HepG2 (cell line): ENCODE data around the gene PLXNA1. TPM values are rescaled to one million over a fixed set of nuclear protein-coding genes. Genes with fewer than 3 reads are reported as not detected.

ENCODE experiments used
- AGO2 ChIP-seq: fragments of 200-400 bp; formaldehyde crosslinking; optimal IDR thresholded peaks from 2 replicates; pipeline ENCODE3; 2017; ENCODE audit warnings: mild to moderate bottlenecking, low read depth, low read length, moderate library complexity
- ARNTL ChIP-seq: sonication (generic); formaldehyde crosslinking; IDR thresholded peaks from 2 replicates; pipeline ENCODE4 v1.4.0; 2020; ENCODE audit warnings: mild to moderate bottlenecking, missing genetic modification reagents
- ATF5 ChIP-seq: sonication (generic); formaldehyde crosslinking; IDR thresholded peaks from 2 replicates; pipeline ENCODE4 v1.4.0; 2020; ENCODE audit warnings: mild to moderate bottlenecking, low read depth, missing genetic modification reagents
- EZH2 ChIP-seq: conservative IDR thresholded peaks from 2 replicates; pipeline ENCODE4 v1.6.1; 2012; ENCODE audit warnings: mild to moderate bottlenecking, low read depth, low read length, moderate library complexity
- MXD3 ChIP-seq: IDR thresholded peaks from 2 replicates; pipeline ENCODE4 v1.6.1; 2016; ENCODE audit warnings: mild to moderate bottlenecking, missing biosample characterization, missing genetic modification reagents
- RBAK ChIP-seq: sonication (generic); formaldehyde crosslinking; IDR thresholded peaks from 2 replicates; pipeline ENCODE4 v1.5.1; 2020; ENCODE audit warnings: mild to moderate bottlenecking, missing genetic modification reagents
- RERE ChIP-seq: IDR thresholded peaks from 2 replicates; pipeline ENCODE4 v1.6.1; 2016; ENCODE audit warnings: low read depth, missing genetic modification reagents, missing compliant biosample characterization
- SKIL ChIP-seq: sonication (generic); formaldehyde crosslinking; IDR thresholded peaks from 2 replicates; pipeline ENCODE4 v1.8.0; 2022; ENCODE audit warnings: missing genetic modification reagents, mild to moderate bottlenecking, moderate library complexity, borderline replicate concordance
- SOX6 ChIP-seq, 2 experiments: fragments of 450-650 bp in 1 of 2; sonication (generic) in 1 of 2; formaldehyde crosslinking in 1 of 2; IDR thresholded peaks; 2 replicates each; pipeline versions ENCODE4 v1.4.0 to v1.6.1; 2017 to 2020; ENCODE audit warnings: antibody characterized with exemption in 1 of 2, mild to moderate bottlenecking in 1 of 2, missing genetic modification reagents in 1 of 2
- YEATS4 ChIP-seq: sonication (generic); formaldehyde crosslinking; IDR thresholded peaks from 2 replicates; pipeline ENCODE4 v1.4.0; 2020; ENCODE audit warnings: missing genetic modification reagents, borderline replicate concordance
- ZEB1 ChIP-seq: IDR thresholded peaks from 2 replicates; pipeline ENCODE4 v1.6.1; 2012; ENCODE audit warnings: mild to moderate bottlenecking, low read depth, inconsistent platforms; ENCODE audit not compliant: insufficient replicate concordance
- ZFP36L2 ChIP-seq: sonication (generic); formaldehyde crosslinking; IDR thresholded peaks from 2 replicates; pipeline ENCODE4 v1.4.0; 2020; ENCODE audit warnings: missing genetic modification reagents
- ZNF224 ChIP-seq: sonication (generic); formaldehyde crosslinking; IDR thresholded peaks from 2 replicates; pipeline ENCODE4 v1.5.0; 2020; ENCODE audit warnings: mild to moderate bottlenecking, missing genetic modification reagents
- ZNF253 ChIP-seq: sonication (generic); formaldehyde crosslinking; IDR thresholded peaks from 2 replicates; pipeline ENCODE4 v1.8.0; 2022; ENCODE audit warnings: mild to moderate bottlenecking, missing genetic modification reagents, borderline replicate concordance
- ZNF331 ChIP-seq: sonication (generic); formaldehyde crosslinking; IDR thresholded peaks from 2 replicates; pipeline ENCODE4 v1.4.0; 2020; ENCODE audit warnings: missing genetic modification reagents
- ZNF44 ChIP-seq: sonication (generic); formaldehyde crosslinking; IDR thresholded peaks from 2 replicates; pipeline ENCODE4 v1.5.1; 2020; ENCODE audit warnings: mild to moderate bottlenecking, missing genetic modification reagents
- ZNF484 ChIP-seq: sonication (generic); formaldehyde crosslinking; IDR thresholded peaks from 2 replicates; pipeline ENCODE4 v1.5.1; 2020; ENCODE audit warnings: mild to moderate bottlenecking, low read depth, missing genetic modification reagents, borderline replicate concordance
- ZNF564 ChIP-seq: sonication (generic); formaldehyde crosslinking; IDR thresholded peaks from 2 replicates; pipeline ENCODE4 v1.8.1; 2023; ENCODE audit warnings: mild to moderate bottlenecking, missing genetic modification reagents
- ZNF607 ChIP-seq: sonication (generic); formaldehyde crosslinking; IDR thresholded peaks from 2 replicates; pipeline ENCODE4 v1.5.1; 2020; ENCODE audit warnings: missing genetic modification reagents, mild to moderate bottlenecking, borderline replicate concordance
- ZNF773 ChIP-seq: sonication (generic); formaldehyde crosslinking; IDR thresholded peaks from 2 replicates; pipeline ENCODE4 v1.4.0; 2020; ENCODE audit warnings: missing genetic modification reagents, borderline replicate concordance
- ZNF776 ChIP-seq: sonication (generic); formaldehyde crosslinking; IDR thresholded peaks from 2 replicates; pipeline ENCODE4 v1.4.0; 2020; ENCODE audit warnings: mild to moderate bottlenecking, missing genetic modification reagents
- polyA plus RNA-seq, 8 experiments: library from polyadenylated mRNA; depleted of rRNA in 3 of 8; stranded (reverse) in 7 of 8; unstranded in 1 of 8; fragments of >200 nt; fragmentation: Illumina TruSeq in 4 of 8; extraction: Trizol in 4 of 8; gene quantifications; 2 replicates each; pipeline versions ENCODE4 v1.2.1 to v1.2.3, GENCODE V29; 2011 to 2016; ENCODE audit warnings: low read depth in 4 of 8, missing spikeins in 1 of 8, mixed read lengths in 1 of 8; ENCODE audit not compliant: insufficient read depth in 1 of 8
- total RNA-seq, 5 experiments: library from RNA; depleted of rRNA; stranded (reverse); fragments of >200 nt; fragmentation: Illumina TruSeq; extraction: Trizol; gene quantifications; 2 replicates each; pipeline ENCODE4 v1.2.3, GENCODE V29; 2016; ENCODE audit warnings: low read depth in 1 of 5

Gene PLXNA1
- total and polyA plus RNA-seq, 2 of the 13 experiments (the other 11 are each of a cell fraction or from before 2014, with no cell fraction given), result 16.6 to 18.2 TPM

- TF ChIP-seq ZNF564 (CRISPR knock-in tag) (peak; percentile 62; the same call in 1 of the 2 replicates), SKIL (CRISPR knock-in tag) (no peak), ZNF331 (CRISPR knock-in tag) (no peak; the same call in 1 of the 2 replicates), MXD3 (no peak), ZNF773 (CRISPR knock-in tag) (no peak), YEATS4 (CRISPR knock-in tag) (no peak), ATF5 (CRISPR knock-in tag) (no peak), ZNF607 (CRISPR knock-in tag) (peak; percentile 85), ZNF224 (CRISPR knock-in tag) (no peak), RBAK (CRISPR knock-in tag) (no peak), ZNF484 (CRISPR knock-in tag) (0 out of 2 replicates have a peak, but pooled peaks have one; percentile 60), ZNF44 (CRISPR knock-in tag) (no peak), ZNF776 (peak; percentile 71; the same call in 1 of the 2 replicates), ZFP36L2 (CRISPR knock-in tag) (no peak), EZH2 (no peak), AGO2 (peak; percentile 35), RERE (no peak), SOX6 (IDR thresholded peaks at IDR 0.05) (no peak), SOX6 (CRISPR knock-in tag; IDR thresholded peaks at IDR 0.05) (peak; percentile 62; the same call in 1 of the 2 replicates), ARNTL (CRISPR knock-in tag) (no peak), ZNF253 (CRISPR knock-in tag) (no peak), ZEB1 (no peak)
These were observed at the start of gene PLXNA1 (continued) for GRCh38 chr3:126982471-126983175.
